ENCODE results near the gene CYS1. TPM values are rescaled to one million over a fixed set of nuclear protein-coding genes. Genes with fewer than 3 reads are reported as not detected.

Gene CYS1
- total and polyA plus RNA-seq, 2 of the 8 experiments (the other 6 are each of a cell fraction or from before 2014, with no cell fraction given): 0.09 to 0.13 TPM

DNA sequence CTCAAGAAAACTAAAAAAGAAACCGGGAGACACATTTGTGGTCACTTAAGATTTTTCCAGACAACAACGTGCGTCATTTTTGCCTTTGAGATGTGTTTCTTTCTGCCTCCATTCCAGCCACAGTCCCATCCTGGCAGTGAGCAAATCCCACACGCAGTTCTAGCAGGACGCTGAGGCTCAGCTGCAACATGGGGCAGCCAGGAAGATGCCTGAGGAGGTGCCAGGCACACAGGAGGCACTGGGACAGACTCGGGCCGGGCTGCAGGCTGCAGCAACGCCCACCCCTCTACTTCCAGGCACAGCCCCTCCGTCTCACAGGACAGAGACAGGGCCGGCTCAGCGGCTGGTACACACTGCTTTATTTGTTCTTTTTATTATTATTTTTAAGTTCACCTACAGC lies 23.8 kb downstream of the CYS1 start:
- Histone ChIP-seq H4K91ac (replicated peaks; ENCODE audit: insufficient read length, low read length) (no peak overlapping the region), H2AK5ac (ENCODE audit: low read depth, low read length) (no peak overlapping the region), H3K9ac (replicated peaks in 1 of 4; ENCODE audit: extremely low read depth in 1 of 4, low read depth in 3 of 4, low read length in 3 of 4) (no peak overlapping the region), H2BK15ac (ENCODE audit: low read length) (no peak overlapping the region), H3K9me3 (ENCODE audit: insufficient read depth in 2 of 2, low read depth in 1 of 2, low read length in 1 of 2) (no peaks in the 10 kb centered on the region), H4K20me1 (replicated peaks in 1 of 2; ENCODE audit: control insufficient read depth in 1 of 2, insufficient read depth in 2 of 2, low read length in 2 of 2) (no peaks in the 10 kb centered on the region), H2AFZ (ENCODE audit: low read length) (no peak overlapping the region), H3K27ac (ENCODE audit: low read depth, low read length) (no peak overlapping the region), H2BK20ac (ENCODE audit: low read length) (no peak overlapping the region), H3K23me2 (ENCODE audit: low read depth, low read length) (peaks cover 3% of the 10 kb centered on the region; the same call in 1 of the 2 replicates), H4K5ac (ENCODE audit: insufficient read length, low read depth, low read length) (no peak overlapping the region), H4K8ac (ENCODE audit: extremely low read depth, insufficient read depth, low read length) (peak overlapping the region; percentile 41; the same call in 1 of the 2 replicates), H3K4me3 (ENCODE audit: extremely low read depth in 1 of 4, insufficient read depth in 2 of 4, low read depth in 3 of 4, low read length in 4 of 4) (peak overlapping the region in 1 of 4 experiments; percentile 56; a peak in 2 of 8 replicates), H2BK12ac (ENCODE audit: low read depth, low read length) (peak overlapping the region; percentile 4; the same call in 1 of the 2 replicates), H2BK5ac (ENCODE audit: low read depth, low read length) (no peak overlapping the region), H3K14ac (ENCODE audit: insufficient read length) (no peak overlapping the region), H3K36me3 (ENCODE audit: control insufficient read depth in 2 of 4, insufficient read depth in 4 of 4, low read length in 3 of 4) (peaks cover 0 to 18% (median 0%) of the 10 kb centered on the region in 4 experiments; a peak in 2 of 8 replicates), H3K4me1 (replicated peaks in 1 of 4; ENCODE audit: control insufficient read depth in 3 of 4, insufficient read depth in 4 of 4, low read length in 3 of 4) (peaks cover 0 to 16% (median 2%) of the 10 kb centered on the region in 4 experiments; a peak in 3 of 7 replicates), H2BK120ac (replicated peaks; ENCODE audit: low read depth, low read length) (no peak overlapping the region), H3K79me1 (ENCODE audit: low read depth, low read length) (no peaks in the 10 kb centered on the region), H3K4ac (replicated peaks; ENCODE audit: insufficient read length, low read depth, low read length) (no peak overlapping the region), H3K18ac (ENCODE audit: extremely low read depth, low read length) (no peak overlapping the region), H3K79me2 (ENCODE audit: control insufficient read depth in 1 of 2, insufficient read depth in 2 of 2, low read length in 2 of 2) (no peaks in the 10 kb centered on the region), H3K23ac (ENCODE audit: insufficient read length) (no peak overlapping the region), H3K56ac (replicated peaks; ENCODE audit: insufficient read length, low read depth, low read length) (no peak overlapping the region), H3K4me2 (ENCODE audit: insufficient read depth in 1 of 2, low read depth in 2 of 2, low read length in 2 of 2) (peak overlapping the region; percentile 76 to 96; a peak in 3 of 4 replicates), H3K27me3 (replicated peaks in 1 of 4; ENCODE audit: control insufficient read depth in 3 of 4, extremely low read depth in 1 of 4, insufficient read depth in 3 of 4, low read length in 3 of 4) (no peaks in the 10 kb centered on the region)
- no peak for DNase-seq (ENCODE audit: low read depth in 1 of 2, low spot score in 2 of 2)
- ChIA-PET POLR2A (ENCODE audit: partially characterized antibody) (interaction anchor here (3.0 to 3.1 kb wide), 2 partner anchors 9 to 13 kb away, joined by 12 to 32 read pairs; partner anchors contain the start of gene KLF11), CTCF (ENCODE audit: partially characterized antibody) (interaction anchor here (0.6 to 7.7 kb wide), 13 partner anchors 9 to 742 kb away, joined by 3 to 68 read pairs (median 6); partner anchors contain the start of gene TAF1B)
- no peak for FAIRE-seq
- TF ChIP-seq CTBP2 (IDR thresholded peaks at IDR 0.05; ENCODE audit: borderline replicate concordance, insufficient read depth, insufficient read length, low read length) (no peak), POLR2A (IDR thresholded peaks at IDR 0.05; ENCODE audit: control extremely low read depth in 1 of 2, low read depth in 2 of 2, low read length in 2 of 2) (no peak), KDM1A (IDR thresholded peaks at IDR 0.05; ENCODE audit: borderline replicate concordance, low read length) (no peak), SAP30 (IDR thresholded peaks at IDR 0.05; ENCODE audit: insufficient read depth, insufficient replicate concordance, low read length) (no peak), GABPA (IDR thresholded peaks at IDR 0.05; ENCODE audit: borderline replicate concordance, insufficient read depth, low read length) (no peak), ASH2L (IDR thresholded peaks at IDR 0.05; ENCODE audit: low read length) (no peak), POU5F1 (IDR thresholded peaks at IDR 0.05; ENCODE audit: low read depth, low read length) (no peak), MAFK (IDR thresholded peaks at IDR 0.05; ENCODE audit: low read depth, low read length) (no peak), SUZ12 (IDR thresholded peaks at IDR 0.05; ENCODE audit: low read length) (no peak)
- 76% methylated on average over 11 of the region's 11 CpGs; no CpG with 5 or more reads in 1 of the 2 experiments for WGBS, 2 experiments (ENCODE audit: extremely low coverage in 1 of 2, insufficient coverage in 1 of 2, insufficient read length in 1 of 2, insufficient replicate concordance in 2 of 2, low coverage in 1 of 2, low lambda C conversion rate in 2 of 2, missing lambda C conversion rate in 1 of 2)

All from H1 (cell line).